Endothelial cell of umbilical vein (primary cell): Measurements from ENCODE around the gene GALNT8.

Experiments used
- EZH2 ChIP-seq: IDR thresholded peaks from 2 replicates; pipeline ENCODE4 v1.6.1; 2012; ENCODE audit warnings: borderline replicate concordance, low read depth, mild to moderate bottlenecking, moderate library complexity, low read length, inconsistent platforms; ENCODE audit not compliant: severe bottlenecking
- TF ChIP-seq, protein P1 (sequence below), 2 donors: IDR thresholded peaks; 1 replicate in 1 of 2; 2 replicates in 1 of 2; pipeline ENCODE4 v1.5.1; 2011; ENCODE audit warnings: low read length in 2 of 2, mild to moderate bottlenecking in 2 of 2, moderate library complexity in 2 of 2, control low read depth in 1 of 2, inconsistent platforms in 1 of 2, low read depth in 1 of 2; ENCODE audit not compliant: insufficient read depth in 1 of 2; ENCODE audit errors: extremely low read depth in 1 of 2

DNA sequence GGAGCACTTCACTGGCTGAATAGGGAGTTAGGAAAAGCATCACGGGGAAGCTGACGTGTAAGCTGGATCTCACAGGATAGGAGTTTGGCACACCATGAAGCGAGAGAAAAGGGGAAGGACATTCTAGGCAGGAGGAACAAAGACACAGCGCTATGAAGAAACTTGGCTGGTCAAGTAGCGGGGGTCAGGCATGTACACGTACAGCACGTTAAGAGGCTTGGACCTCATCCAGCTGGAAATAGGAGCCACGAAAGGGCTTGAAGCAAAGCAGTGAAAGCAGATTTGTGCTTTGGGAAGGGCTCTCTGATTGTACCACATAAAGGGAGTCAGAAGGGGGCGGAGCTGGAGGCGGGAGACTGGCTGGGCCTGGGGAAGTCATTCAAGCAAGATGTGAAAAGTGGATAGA, 19.6 kb upstream of the GALNT8 start:
- TF ChIP-seq, protein P1, sequence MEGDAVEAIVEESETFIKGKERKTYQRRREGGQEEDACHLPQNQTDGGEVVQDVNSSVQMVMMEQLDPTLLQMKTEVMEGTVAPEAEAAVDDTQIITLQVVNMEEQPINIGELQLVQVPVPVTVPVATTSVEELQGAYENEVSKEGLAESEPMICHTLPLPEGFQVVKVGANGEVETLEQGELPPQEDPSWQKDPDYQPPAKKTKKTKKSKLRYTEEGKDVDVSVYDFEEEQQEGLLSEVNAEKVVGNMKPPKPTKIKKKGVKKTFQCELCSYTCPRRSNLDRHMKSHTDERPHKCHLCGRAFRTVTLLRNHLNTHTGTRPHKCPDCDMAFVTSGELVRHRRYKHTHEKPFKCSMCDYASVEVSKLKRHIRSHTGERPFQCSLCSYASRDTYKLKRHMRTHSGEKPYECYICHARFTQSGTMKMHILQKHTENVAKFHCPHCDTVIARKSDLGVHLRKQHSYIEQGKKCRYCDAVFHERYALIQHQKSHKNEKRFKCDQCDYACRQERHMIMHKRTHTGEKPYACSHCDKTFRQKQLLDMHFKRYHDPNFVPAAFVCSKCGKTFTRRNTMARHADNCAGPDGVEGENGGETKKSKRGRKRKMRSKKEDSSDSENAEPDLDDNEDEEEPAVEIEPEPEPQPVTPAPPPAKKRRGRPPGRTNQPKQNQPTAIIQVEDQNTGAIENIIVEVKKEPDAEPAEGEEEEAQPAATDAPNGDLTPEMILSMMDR (IDR thresholded peaks at IDR 0.05; ENCODE audit: extremely low read depth in 1 of 2, insufficient read depth in 1 of 2, low read depth in 1 of 2, low read length in 2 of 2) = no peak
- TF ChIP-seq EZH2 = no peak
